Lung (tissue), 12 donors: ENCODE data around the gene NAPSA. TPM values are rescaled to one million over a fixed set of nuclear protein-coding genes. Genes with fewer than 3 reads are reported as not detected.

Source experiments
- ATAC-seq: fragments of 200-7000 bp; cut with Tn5 transposase; one replicate; pipeline ENCODE4 v1.9.1; 2020; ENCODE audit warnings: moderate number of reproducible peaks; ENCODE audit not compliant: insufficient read depth, low FRiP score
- DNase-seq, 3 donors: peaks; one replicate each; pipeline ENCODE4 v3.0.0-alpha.2; 2013 to 2017
- H3K27ac ChIP-seq, 2 donors: one replicate each; pipeline ENCODE4 v1.5.1; 2013; ENCODE audit warnings: mild to moderate bottlenecking in 2 of 2, moderate library complexity in 2 of 2, control low read depth in 1 of 2, inconsistent platforms in 1 of 2, low read depth in 1 of 2, low read length in 1 of 2
- H3K27me3 ChIP-seq, 3 donors: one replicate each; pipeline ENCODE4 v1.5.1; 2013; ENCODE audit warnings: low read length in 2 of 3; ENCODE audit not compliant: control insufficient read depth in 3 of 3, insufficient read depth in 3 of 3
- H3K36me3 ChIP-seq, 4 donors: one replicate each; pipeline ENCODE4 v1.5.1; 2013; ENCODE audit warnings: low read length in 4 of 4, mild to moderate bottlenecking in 1 of 4, moderate library complexity in 1 of 4; ENCODE audit not compliant: control insufficient read depth in 4 of 4, insufficient read depth in 4 of 4
- H3K4me1 ChIP-seq, 5 donors: one replicate each; pipeline ENCODE4 v1.5.1; 2013; ENCODE audit warnings: low read length in 5 of 5, mild to moderate bottlenecking in 2 of 5, moderate library complexity in 1 of 5; ENCODE audit not compliant: control insufficient read depth in 5 of 5, insufficient read depth in 5 of 5
- H3K4me3 ChIP-seq: one replicate; pipeline ENCODE4 v1.5.1; 2013; ENCODE audit warnings: mild to moderate bottlenecking, control low read depth, moderate library complexity
- H3K9ac ChIP-seq, 2 donors: one replicate each; pipeline ENCODE4 v1.5.1; 2013; ENCODE audit warnings: low read length in 2 of 2, control low read depth in 1 of 2; ENCODE audit not compliant: insufficient read depth in 1 of 2
- H3K9me3 ChIP-seq, 4 donors: one replicate each; pipeline ENCODE4 v1.5.1; 2013; ENCODE audit warnings: low read length in 3 of 4, mild to moderate bottlenecking in 1 of 4, moderate library complexity in 1 of 4; ENCODE audit not compliant: control insufficient read depth in 4 of 4, insufficient read depth in 3 of 4
- WGBS, 2 donors: extraction: QIAGEN DNeasy Blood & Tissue Kit; methylation state at CpG; one replicate each; pipeline ENCODE4 v1.1.7; 2013; 5-methylcytosine and 5-hydroxymethylcytosine counted together
- polyA plus RNA-seq, 2 donors: library from polyadenylated mRNA; stranded (reverse); fragments of 200-250 nt; gene quantifications; one replicate each; pipeline ENCODE4 v1.2.1, GENCODE V29; 2013
- total RNA-seq, 2 donors: library from RNA; depleted of rRNA in 1 of 2; stranded (reverse); fragments of >200 nt in 1 of 2; gene quantifications; one replicate each; pipeline ENCODE4 v1.2.1, GENCODE V29; 2014 to 2021
- TF ChIP-seq, protein P1 (sequence below): IDR thresholded peaks from 2 replicates; pipeline ENCODE4 v1.5.1; 2012; ENCODE audit warnings: mild to moderate bottlenecking; ENCODE audit errors: control extremely low read depth, extremely low read depth
- donor health status: control.
- donor health status: control.
- donor health status: Bipolar disorder and iron deficiency.
- donor health status: healthy.
- donor health status: DM: yes; HTN: yes; CAD: no.

Gene NAPSA
- total and polyA plus RNA-seq, 4 donors: 655 to 2,584 (median 1,433) TPM

DNA sequence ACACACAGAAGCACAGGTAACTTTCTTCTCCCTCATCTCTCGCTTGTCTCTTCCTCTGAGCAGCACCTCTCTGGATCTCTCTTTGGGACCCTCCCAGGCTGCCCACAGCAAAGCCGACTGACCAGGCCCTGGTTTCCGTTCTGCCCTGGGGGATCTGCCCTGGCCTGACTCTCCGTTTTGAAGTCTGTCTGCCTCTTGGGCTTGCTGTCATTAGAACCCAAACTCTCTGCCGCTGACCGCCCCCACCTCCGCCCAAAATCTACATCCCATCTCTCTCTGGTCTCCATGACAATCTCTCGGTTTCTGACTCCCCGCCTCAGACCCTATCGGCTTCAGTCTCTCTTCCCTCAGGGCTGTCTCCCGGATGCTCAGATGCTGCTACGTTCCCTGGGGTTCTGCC lies 43.2 kb downstream of the NAPSA start:
- ATAC-seq: no peak
- WGBS, 2 donors: 78 to 85% methylated on average over 12 of the region's 12 CpGs
- no peak overlapping the region for H3K4me3 ChIP-seq
- H3K27me3 ChIP-seq: peaks cover 0 to 15% (median 10%) of the 10 kb centered on the region in 3 donors
- peaks cover 0 to 9% (median 3%) of the 10 kb centered on the region in 5 donors for H3K4me1 ChIP-seq
- TF ChIP-seq, protein P1, sequence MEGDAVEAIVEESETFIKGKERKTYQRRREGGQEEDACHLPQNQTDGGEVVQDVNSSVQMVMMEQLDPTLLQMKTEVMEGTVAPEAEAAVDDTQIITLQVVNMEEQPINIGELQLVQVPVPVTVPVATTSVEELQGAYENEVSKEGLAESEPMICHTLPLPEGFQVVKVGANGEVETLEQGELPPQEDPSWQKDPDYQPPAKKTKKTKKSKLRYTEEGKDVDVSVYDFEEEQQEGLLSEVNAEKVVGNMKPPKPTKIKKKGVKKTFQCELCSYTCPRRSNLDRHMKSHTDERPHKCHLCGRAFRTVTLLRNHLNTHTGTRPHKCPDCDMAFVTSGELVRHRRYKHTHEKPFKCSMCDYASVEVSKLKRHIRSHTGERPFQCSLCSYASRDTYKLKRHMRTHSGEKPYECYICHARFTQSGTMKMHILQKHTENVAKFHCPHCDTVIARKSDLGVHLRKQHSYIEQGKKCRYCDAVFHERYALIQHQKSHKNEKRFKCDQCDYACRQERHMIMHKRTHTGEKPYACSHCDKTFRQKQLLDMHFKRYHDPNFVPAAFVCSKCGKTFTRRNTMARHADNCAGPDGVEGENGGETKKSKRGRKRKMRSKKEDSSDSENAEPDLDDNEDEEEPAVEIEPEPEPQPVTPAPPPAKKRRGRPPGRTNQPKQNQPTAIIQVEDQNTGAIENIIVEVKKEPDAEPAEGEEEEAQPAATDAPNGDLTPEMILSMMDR: no peak
- DNase-seq: no peak
- no peak overlapping the region for H3K9ac ChIP-seq
- H3K36me3 ChIP-seq: peaks cover 0 to 2% (median 0%) of the 10 kb centered on the region in 4 donors
- no peak overlapping the region for H3K27ac ChIP-seq
- no peaks in the 10 kb centered on the region for H3K9me3 ChIP-seq

DNA sequence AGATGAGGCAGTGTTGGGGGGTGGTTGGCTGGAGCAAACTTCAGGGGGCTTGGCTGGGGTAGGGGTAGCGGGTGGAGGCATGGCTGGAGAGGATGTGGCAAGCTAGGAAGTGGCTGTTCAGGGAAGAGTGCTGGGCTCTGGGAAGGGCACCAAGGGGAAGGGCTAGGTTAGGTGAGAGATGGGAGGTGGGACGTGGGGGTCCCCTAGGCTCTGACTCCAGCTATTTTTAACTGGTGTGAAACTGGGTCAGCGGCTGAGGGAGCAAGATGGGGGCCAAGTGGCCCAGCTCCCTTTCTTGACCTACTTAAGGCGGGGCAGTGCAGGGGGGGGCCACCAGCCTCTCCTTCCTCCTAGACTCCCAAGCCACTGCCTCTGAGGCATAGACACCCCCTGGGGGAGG lies 43.6 kb downstream of the NAPSA start:
- 79 to 80% methylated on average over 4 of the region's 4 CpGs for WGBS, 2 donors
- H3K36me3 ChIP-seq: peaks cover 0 to 2% (median 0%) of the 10 kb centered on the region in 4 donors
- no peak for ATAC-seq
- peaks cover 2 to 11% (median 6%) of the 10 kb centered on the region in 3 donors for H3K27me3 ChIP-seq
- no peak for DNase-seq
- H3K4me3 ChIP-seq: no peak overlapping the region
- H3K9me3 ChIP-seq: no peaks in the 10 kb centered on the region
- H3K4me1 ChIP-seq: peaks cover 0 to 9% (median 0%) of the 10 kb centered on the region in 5 donors
- TF ChIP-seq, protein P1: no peak
- no peak overlapping the region for H3K9ac ChIP-seq
- no peak overlapping the region for H3K27ac ChIP-seq

DNA sequence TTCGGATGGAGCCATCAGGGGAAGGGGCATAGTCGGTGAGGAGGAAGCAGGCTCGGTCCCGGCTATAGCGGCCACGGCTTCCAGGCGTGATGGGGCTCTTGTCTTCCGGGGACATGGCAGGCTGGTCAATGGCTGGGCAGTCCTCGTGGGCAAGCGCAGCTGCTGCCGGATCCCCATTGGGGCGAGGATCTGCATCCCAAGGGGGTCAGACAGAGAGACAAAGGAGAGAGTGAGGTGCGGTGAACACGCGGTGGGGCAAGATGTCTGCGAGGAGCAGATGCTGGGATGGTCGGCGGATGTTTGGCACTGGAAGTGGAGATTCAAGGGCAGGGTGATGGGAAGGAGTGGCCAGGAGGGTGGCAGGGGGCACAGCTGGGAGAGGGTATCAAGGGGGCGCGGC lies 44.8 kb downstream of the NAPSA start:
- peaks cover 0 to 5% (median 2%) of the 10 kb centered on the region in 3 donors for H3K27me3 ChIP-seq
- H3K4me1 ChIP-seq: peaks cover 0 to 4% (median 0%) of the 10 kb centered on the region in 5 donors
- peaks cover 0 to 2% (median 0%) of the 10 kb centered on the region in 4 donors for H3K36me3 ChIP-seq
- no peaks in the 10 kb centered on the region for H3K9me3 ChIP-seq
- no peak overlapping the region for H3K4me3 ChIP-seq
- no peak overlapping the region for H3K9ac ChIP-seq
- TF ChIP-seq, protein P1: no peak
- H3K27ac ChIP-seq: no peak overlapping the region
- WGBS, 2 donors: 88 to 90% methylated on average over 20 of the region's 20 CpGs
- DNase-seq: no peak
- no peak for ATAC-seq

DNA sequence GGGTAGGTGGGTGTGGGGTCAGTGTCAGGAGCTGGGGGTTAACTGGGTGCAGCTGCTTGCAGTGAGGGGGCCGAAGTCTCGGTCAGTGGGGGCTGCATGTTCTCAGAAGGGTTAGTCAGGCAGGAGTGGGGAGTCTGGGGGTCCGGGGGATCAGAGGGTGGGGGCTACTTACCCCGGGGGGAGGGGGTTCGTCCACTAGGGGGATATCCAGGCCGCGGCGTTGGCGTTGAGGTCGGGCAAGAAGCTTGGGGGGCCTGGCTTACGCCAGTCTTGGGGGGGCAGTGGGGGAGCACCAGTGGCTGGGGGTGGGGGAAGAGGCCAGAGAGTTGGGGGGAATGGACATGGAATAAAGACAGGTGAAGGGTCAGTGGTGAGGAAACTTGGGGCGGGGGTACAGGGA lies 45.4 kb downstream of the NAPSA start:
- DNase-seq (no peak), ATAC-seq (no peak)
- no peak overlapping the region for H3K9ac ChIP-seq
- peaks cover 0 to 2% (median 0%) of the 10 kb centered on the region in 4 donors for H3K36me3 ChIP-seq
- no peak overlapping the region for H3K27ac ChIP-seq
- 87 to 96% methylated on average over 12 of the region's 12 CpGs for WGBS, 2 donors
- H3K9me3 ChIP-seq: no peaks in the 10 kb centered on the region
- peaks cover 2 to 6% (median 3%) of the 10 kb centered on the region in 3 donors for H3K27me3 ChIP-seq
- H3K4me1 ChIP-seq: peaks cover 0 to 4% (median 0%) of the 10 kb centered on the region in 5 donors
- TF ChIP-seq, protein P1: no peak
- no peak overlapping the region for H3K4me3 ChIP-seq
